Heart left ventricle (tissue), 13 donors: ENCODE measurements around the gene GPX5.

Source experiments
- CTCF ChIP-seq, 12 donors: fragments of 200-600 bp; sonication (generic) in 4 of 12; IDR thresholded peaks; one replicate each; pipeline versions ENCODE4 v1.5.0 to v1.8.0; 2018 to 2022; ENCODE audit warnings: antibody characterized with exemption in 12 of 12, mild to moderate bottlenecking in 5 of 12
- POLR2A ChIP-seq, 2 donors: fragments of 450-650 bp; IDR thresholded peaks; one replicate each; pipeline ENCODE4 v1.6.1; 2017; ENCODE audit warnings: antibody characterized with exemption in 2 of 2, mild to moderate bottlenecking in 2 of 2, moderate library complexity in 2 of 2
- donor health status: ischemic (EF 13 %, LVEDD 7.1; RV severe dilation, severe dysfunction).
- donor health status: DM: no; HTN: yes; CAD: no.
- donor health status: DM: no; HTN: no; CAD: no.
- donor health status: ischemic (EF 25% LVEDD 6.9; RV normal size, moderate dysfunction).
- donor health status: ischemic (EF 25% LVEDD 5.7; RV mildly dilated, moderate dysfunction).
- donor health status: ischemic (EF 35%, LVEDD 5.7; RV mildly dilated, moderate dysfunction).
- donor health status: nonischemic (EF 11% LVEDD 7.7; RV severe dilation, severe dysfunction).
- donor health status: DM: yes; HTN: yes; CAD: no.
- donor health status: PGD.
- donor health status: ischemic (EF 29% LVEDD 5.4; RV normal size, mild dysfunction).
- donor health status: nonischemic (EF 23%, LVEDD 6.1; RV moderate dilation, normal function).

GRCh38 chr6:28485482-28485881 is 40.2 kb upstream of the GPX5 start:
- TF ChIP-seq CTCF (IDR thresholded peaks at IDR 0.05) = no peak
- no peak for TF ChIP-seq POLR2A (IDR thresholded peaks at IDR 0.05)
